K562 (cell line): ENCODE measurements around the gene ECI2. TPM values are rescaled to one million over a fixed set of nuclear protein-coding genes. Genes with fewer than 3 reads are reported as not detected.

Source experiments
- ATAC-seq: fragments of 200-7000 bp; cut with Tn5 transposase; 3 replicates; pipeline ENCODE4 v1.9.1; 2020; ENCODE audit warnings: moderate library complexity
- BruUV-seq: library from RNA; stranded (reverse); fragments of 400-500 nt; replicated peaks from 2 replicates; lab custom pipeline; 2021; lab: Mats Ljungman, UMichigan
- CTCF ChIA-PET: fragments of 300-600 bp; formaldehyde crosslinking; extraction: SDS; loops from one replicate; lab custom pipeline; 2021; ENCODE audit warnings: low intra/inter-chr PET ratio; lab: Yijun Ruan, JAX
- POLR2A ChIA-PET: fragments of 300-600, 350-650 bp; sonication (Branson Sonifier 250); formaldehyde crosslinking; extraction: SDS; loops from one replicate; lab custom pipeline; 2021; ENCODE audit warnings: antibody characterized with exemption, inconsistent platforms; lab: Yijun Ruan, JAX
- DNase-seq, 4 experiments: peaks; one replicate each; pipeline versions ENCODE4 v3.0.0 to v3.0.0-alpha.2; 2011 to 2018; ENCODE audit warnings: low spot score in 3 of 4, mixed read lengths in 3 of 4; ENCODE audit errors: extremely low read depth in 1 of 4
- FAIRE-seq: peaks from 2 replicates; lab custom pipeline; 2011; peaks lifted over from hg19 to GRCh38; lab: Jason Lieb, UNC
- H2AFZ ChIP-seq: 2 replicates; pipeline ENCODE4 v1.6.0; 2011; ENCODE audit warnings: low read depth, low read length, control low read depth, inconsistent platforms
- H3K27ac ChIP-seq: fragments of 200-600 bp; 3 replicates; pipeline ENCODE4 v1.8.0; 2011; ENCODE audit warnings: low read depth, mild to moderate bottlenecking, control low read depth, inconsistent platforms, low read length, moderate library complexity, mixed read lengths; ENCODE audit errors: extremely low read depth
- H3K27me3 ChIP-seq, 2 experiments: fragments of 300-600 bp in 1 of 2; 2 replicates in 1 of 2; 3 replicates in 1 of 2; pipeline versions ENCODE4 v1.6.0 to v1.8.0; 2011; ENCODE audit warnings: inconsistent platforms in 2 of 2, low read length in 2 of 2, mild to moderate bottlenecking in 1 of 2, mixed read lengths in 1 of 2, moderate library complexity in 1 of 2; ENCODE audit not compliant: control insufficient read depth in 2 of 2, insufficient read depth in 2 of 2
- H3K36me3 ChIP-seq: fragments of 300-600 bp; 3 replicates; pipeline ENCODE4 v1.8.0; 2011; ENCODE audit warnings: mild to moderate bottlenecking, low read length, inconsistent platforms; ENCODE audit not compliant: control insufficient read depth, insufficient read depth
- H3K4me1 ChIP-seq, 2 experiments: fragments of 200-600 bp in 1 of 2; replicated peaks in 1 of 2; 2 replicates in 1 of 2; 3 replicates in 1 of 2; pipeline versions ENCODE4 v1.5.1 to v1.8.0; 2011; ENCODE audit warnings: inconsistent platforms in 2 of 2, low read length in 2 of 2, mild to moderate bottlenecking in 1 of 2, mixed read lengths in 1 of 2, moderate library complexity in 1 of 2; ENCODE audit not compliant: control insufficient read depth in 2 of 2, insufficient read depth in 2 of 2
- H3K4me2 ChIP-seq: 2 replicates; pipeline ENCODE4 v1.6.1; 2011; ENCODE audit warnings: low read length, control low read depth, inconsistent platforms, mixed read lengths; ENCODE audit not compliant: insufficient read depth
- H3K4me3 ChIP-seq: fragments of 200-600 bp; sonication (generic), shearing (Covaris generic); 2 replicates; pipeline ENCODE4 v1.5.1; 2016; ENCODE audit warnings: control low read depth, inconsistent platforms
- H3K79me2 ChIP-seq: fragments of 200-600 bp; 3 replicates; pipeline ENCODE4 v1.8.0; 2011; ENCODE audit warnings: low read length, inconsistent platforms; ENCODE audit not compliant: control insufficient read depth, insufficient read depth
- H3K9ac ChIP-seq, 2 experiments: 2 replicates each; pipeline versions ENCODE4 v1.6.0 to v1.6.1; 2011; ENCODE audit warnings: low read depth in 2 of 2, low read length in 2 of 2, control low read depth in 1 of 2, inconsistent platforms in 1 of 2, mild to moderate bottlenecking in 1 of 2, mixed read lengths in 1 of 2; ENCODE audit not compliant: insufficient read depth in 1 of 2
- H3K9me1 ChIP-seq: one replicate; pipeline ENCODE4 v1.6.0; 2011; ENCODE audit warnings: inconsistent platforms, mild to moderate bottlenecking, low read length, moderate library complexity; ENCODE audit not compliant: control insufficient read depth, insufficient read depth
- H3K9me3 ChIP-seq: replicated peaks from 2 replicates; pipeline ENCODE4 v1.5.1; 2011; ENCODE audit warnings: low read depth, low read length, inconsistent platforms; ENCODE audit not compliant: control insufficient read depth, insufficient read depth
- H4K20me1 ChIP-seq: replicated peaks from 2 replicates; pipeline ENCODE4 v1.6.1; 2011; ENCODE audit warnings: low read length, inconsistent platforms, mixed read lengths; ENCODE audit not compliant: control insufficient read depth, insufficient read depth
- CEBPZ ChIP-seq: fragments of 150-350 bp; IDR thresholded peaks from 2 replicates; pipeline ENCODE4 v1.6.1; 2014; ENCODE audit warnings: low read depth, mild to moderate bottlenecking, low read length, borderline replicate concordance
- CREB3 ChIP-seq: fragments of 450-650 bp; conservative IDR thresholded peaks from 2 replicates; pipeline ENCODE4 v1.6.1; 2016; ENCODE audit warnings: missing genetic modification characterization, low read depth, mild to moderate bottlenecking, missing compliant biosample characterization, moderate library complexity
- GABPA ChIP-seq: fragments of 200-800 bp; sonication (Bioruptor generic); conservative IDR thresholded peaks from 2 replicates; pipeline ENCODE4 v1.6.1; 2016; ENCODE audit warnings: low read depth, missing genetic modification characterization, missing compliant biosample characterization
- ID3 ChIP-seq, 2 experiments: fragments of 250-450 bp in 1 of 2; fragments of 450-650 bp in 1 of 2; sonication (Bioruptor Pico) in 1 of 2; IDR thresholded peaks; 2 replicates each; pipeline versions ENCODE4 v1.6.1 to v1.8.0; 2016 to 2021; ENCODE audit warnings: mild to moderate bottlenecking in 2 of 2, moderate library complexity in 2 of 2, missing compliant biosample characterization in 1 of 2, missing genetic modification characterization in 1 of 2
- LCOR ChIP-seq: sonication (generic); formaldehyde crosslinking; IDR thresholded peaks from 2 replicates; pipeline ENCODE4 v1.8.0; 2022; ENCODE audit warnings: mild to moderate bottlenecking, missing genetic modification reagents
- NCOA2 ChIP-seq, 2 experiments: fragments of 450-650 bp; IDR thresholded peaks; 2 replicates each; pipeline ENCODE4 v1.6.1; 2018; ENCODE audit warnings: mild to moderate bottlenecking in 2 of 2, moderate library complexity in 1 of 2; ENCODE audit not compliant: partially characterized antibody in 2 of 2
- TFAP4 ChIP-seq: sonication (generic); formaldehyde crosslinking; IDR thresholded peaks from 2 replicates; pipeline ENCODE4 v1.8.0; 2022; ENCODE audit warnings: missing genetic modification reagents, mild to moderate bottlenecking, moderate library complexity, borderline replicate concordance
- U2AF2 ChIP-seq: fragments of 200-400 bp; formaldehyde crosslinking; optimal IDR thresholded peaks from 2 replicates; pipeline ENCODE3; 2017; ENCODE audit warnings: low read depth, mild to moderate bottlenecking, low read length
- ZNF707 ChIP-seq: fragments of 250-450 bp; sonication (Bioruptor Pico); conservative IDR thresholded peaks from 2 replicates; pipeline ENCODE4 v1.8.0; 2022; ENCODE audit warnings: inconsistent platforms, mild to moderate bottlenecking, moderate library complexity
- WGBS: fragments of 100-300 bp; shearing (Covaris generic); methylation state at CpG from one replicate; pipeline ENCODE4 v1.1.6; 2016; ENCODE audit warnings: low coverage, mixed read lengths; ENCODE audit not compliant: insufficient coverage; ENCODE audit errors: missing lambda C conversion rate; 5-methylcytosine and 5-hydroxymethylcytosine counted together
- in situ Hi-C: fragments of 300-500 bp; cut with MboI; formaldehyde crosslinking; loops from 4 replicates; pipeline ENCODE4 v1.15.0; 2018; ENCODE audit warnings: inconsistent platforms, mixed read lengths
- intact Hi-C: fragments of 100-400 bp; cut with micrococcal nuclease; formaldehyde crosslinking; loops from 2 replicates; pipeline ENCODE4 v1.14.2; 2022
- polyA plus RNA-seq, 8 experiments: library from polyadenylated mRNA; depleted of rRNA in 4 of 8; stranded (reverse) in 5 of 8; unstranded in 3 of 8; fragments of >200 nt; fragmentation: Nextera tagmentation in 2 of 8; fragmentation: Illumina TruSeq in 1 of 8; extraction: Ambion mirVana in 2 of 8; extraction: Trizol in 1 of 8; gene quantifications; 2 replicates each; pipeline versions ENCODE4 v1.2.1 to v1.2.3, GENCODE V29; 2011 to 2014; ENCODE audit warnings: inconsistent platforms in 1 of 8, missing spikeins in 1 of 8
- total RNA-seq, 7 experiments: library from RNA; depleted of rRNA in 6 of 7; stranded (reverse); fragments of >200 nt in 6 of 7; fragmentation: Illumina TruSeq in 2 of 7; extraction: Trizol in 2 of 7; gene quantifications; 2 replicates each; pipeline versions ENCODE4 v1.2.1 to v1.2.3, GENCODE V29; 2011 to 2021; ENCODE audit warnings: low replicate concordance in 1 of 7
- TF ChIP-seq, protein P1 (sequence below), 3 experiments: fragments of 200-800 bp in 1 of 3; sonication (Bioruptor generic) in 1 of 3; sonication (generic) in 1 of 3; formaldehyde crosslinking in 1 of 3; IDR thresholded peaks; 2 replicates each; pipeline versions ENCODE4 v1.6.1 to v1.8.0; 2016 to 2022; ENCODE audit warnings: mild to moderate bottlenecking in 2 of 3, missing compliant biosample characterization in 2 of 3, missing genetic modification characterization in 2 of 3, missing genetic modification reagents in 1 of 3

The ECI2 gene
- total and polyA plus RNA-seq, 9 of the 15 experiments (the other 6 are each of a cell fraction or from before 2014, with no cell fraction given), result 80.7 to 377 (median 142) TPM

GRCh38 chr6:4074478-4075235 lies 60.7 kb downstream of the ECI2 start:
- Histone ChIP-seq H3K27me3 (no peaks in the 10 kb centered on the region), H4K20me1 (no peaks in the 10 kb centered on the region), H2AFZ (no peak overlapping the region), H3K36me3 (no peaks in the 10 kb centered on the region), H3K27ac (no peak overlapping the region), H3K9me1 (no peaks in the 10 kb centered on the region), H3K4me1 (no peaks in the 10 kb centered on the region), H3K4me2 (no peak overlapping the region), H3K9ac (no peak overlapping the region), H3K4me3 (no peak overlapping the region), H3K79me2 (no peaks in the 10 kb centered on the region), H3K9me3 (no peaks in the 10 kb centered on the region)
- FAIRE-seq (no peak), ATAC-seq (no peak), DNase-seq (no peak)
- no TSS peak for BruUV-seq
- 26% methylated on average over 6 of the region's 6 CpGs for WGBS
- intact Hi-C loops (loop anchor here (1.0 kb wide), 1 partner anchor 20 kb away; no protein-coding TSS in a partner anchor), in situ Hi-C loops (no loop called here)
- CTCF ChIA-PET, result interaction anchor here (0.6 to 1.1 kb wide), 2 partner anchors 86 to 1526 kb away, joined by 3 read pairs; no protein-coding TSS in a partner anchor
- POLR2A ChIA-PET, result interaction anchor here (1.2 to 2.0 kb wide), 2 partner anchors 12 kb away, joined by 3 to 7 read pairs; no protein-coding TSS in a partner anchor
- TF ChIP-seq, protein P1, sequence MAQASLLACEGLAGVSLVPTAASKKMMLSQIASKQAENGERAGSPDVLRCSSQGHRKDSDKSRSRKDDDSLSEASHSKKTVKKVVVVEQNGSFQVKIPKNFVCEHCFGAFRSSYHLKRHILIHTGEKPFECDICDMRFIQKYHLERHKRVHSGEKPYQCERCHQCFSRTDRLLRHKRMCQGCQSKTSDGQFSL (CRISPR knock-in tag; IDR thresholded peaks at IDR 0.05), result no peak
- TF ChIP-seq, protein P1 (tag; IDR thresholded peaks at IDR 0.05), result no peak
- TF ChIP-seq CREB3 (tag), result no peak
- TF ChIP-seq LCOR (CRISPR knock-in tag), result no peak
- no peak for TF ChIP-seq TFAP4
- no peak for TF ChIP-seq CEBPZ
- TF ChIP-seq GABPA (tag), result no peak
- no peak for TF ChIP-seq NCOA2 (IDR thresholded peaks at IDR 0.05; ENCODE audit: partially characterized antibody in 2 of 2)
- TF ChIP-seq ZNF707 (CRISPR knock-in tag), result no peak
- TF ChIP-seq U2AF2, result no peak
- no peak for TF ChIP-seq ID3 (CRISPR knock-in tag; IDR thresholded peaks at IDR 0.05)
- TF ChIP-seq ID3 (tag; IDR thresholded peaks at IDR 0.05), result no peak
